CD4-positive, alpha-beta T cell treated with Interferon gamma for 1 hour (primary cell): ENCODE data around the gene RAD9B.

ENCODE experiments used
- DNase-seq: peaks from one replicate; pipeline ENCODE4 v3.0.0-alpha.2; 2020

Gene RAD9B

DNA sequence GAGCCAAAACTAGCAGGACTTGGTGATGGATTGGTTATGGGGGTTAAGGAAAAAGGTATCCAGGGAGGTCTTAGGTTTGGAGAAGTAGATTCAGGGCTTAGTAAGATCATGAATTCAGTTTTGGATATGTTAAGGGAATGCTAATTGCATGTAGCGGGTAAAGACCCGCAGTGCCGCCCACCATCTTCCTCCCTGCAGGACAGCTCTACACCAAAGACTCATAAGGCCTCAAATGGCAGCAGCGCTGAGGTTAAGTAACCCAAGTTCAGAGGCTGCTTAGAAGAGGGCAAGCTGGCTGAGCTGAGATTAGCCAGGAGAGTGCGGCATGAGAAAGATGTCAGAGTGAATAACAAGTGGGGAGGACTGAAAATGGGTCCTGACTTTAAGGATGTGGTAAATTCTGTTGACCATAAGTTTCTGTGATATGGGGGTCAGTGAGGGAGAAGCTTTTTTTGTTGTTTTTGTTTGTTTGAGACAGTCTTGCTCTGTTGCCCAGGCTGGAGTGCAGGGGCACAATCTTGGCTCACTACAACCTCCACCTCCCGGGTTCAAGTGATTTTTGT, 26.2 kb downstream of the RAD9B start:
- no peak for DNase-seq

DNA sequence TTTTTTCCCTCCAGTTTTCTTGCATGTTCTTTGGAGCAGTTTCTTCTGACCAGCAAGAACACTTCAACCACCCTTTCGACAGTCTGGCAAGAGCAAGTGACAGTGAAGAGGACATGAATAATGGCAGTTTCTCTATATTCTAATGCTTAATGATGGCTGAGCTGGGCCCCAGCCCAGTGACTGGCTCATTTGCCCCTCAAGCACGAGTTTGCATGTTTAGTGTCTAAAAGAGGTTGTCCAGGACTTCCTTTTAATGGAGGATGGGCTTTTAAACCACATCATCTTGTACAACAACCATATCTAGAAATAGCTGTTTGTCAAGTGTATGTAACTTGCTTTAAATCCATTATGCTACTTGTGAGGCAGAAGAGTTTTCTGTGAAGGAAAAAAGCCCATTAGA, 28.4 kb downstream of the RAD9B start:
- no peak for DNase-seq

DNA sequence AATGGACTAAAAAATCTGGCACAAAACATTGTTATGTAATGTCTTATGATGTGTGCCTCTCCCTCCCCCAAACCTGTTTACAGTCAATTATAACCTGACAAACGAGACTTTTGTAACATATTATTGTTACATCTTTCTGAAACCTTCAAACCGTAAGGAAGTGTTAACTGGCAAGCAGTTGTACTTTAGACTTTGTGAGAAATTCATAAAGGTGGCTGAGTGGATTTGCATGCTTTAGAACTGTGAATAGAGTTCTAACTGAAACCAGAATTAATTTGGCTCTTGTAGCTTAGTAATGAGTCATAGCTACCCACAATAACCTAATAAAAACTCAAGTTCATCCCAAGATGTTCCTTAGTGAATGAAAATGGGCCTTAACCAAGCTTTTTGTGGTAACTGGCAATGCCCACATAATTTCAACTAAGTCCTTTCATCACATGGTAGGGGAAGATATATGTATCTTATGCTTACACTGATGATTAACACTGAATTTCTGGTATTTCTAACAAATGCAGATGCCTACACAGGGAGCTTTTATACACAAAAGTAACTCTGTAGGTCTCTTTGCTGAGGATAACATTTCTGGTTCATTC, 29.7 kb downstream of the RAD9B start:
- DNase-seq: no peak

DNA sequence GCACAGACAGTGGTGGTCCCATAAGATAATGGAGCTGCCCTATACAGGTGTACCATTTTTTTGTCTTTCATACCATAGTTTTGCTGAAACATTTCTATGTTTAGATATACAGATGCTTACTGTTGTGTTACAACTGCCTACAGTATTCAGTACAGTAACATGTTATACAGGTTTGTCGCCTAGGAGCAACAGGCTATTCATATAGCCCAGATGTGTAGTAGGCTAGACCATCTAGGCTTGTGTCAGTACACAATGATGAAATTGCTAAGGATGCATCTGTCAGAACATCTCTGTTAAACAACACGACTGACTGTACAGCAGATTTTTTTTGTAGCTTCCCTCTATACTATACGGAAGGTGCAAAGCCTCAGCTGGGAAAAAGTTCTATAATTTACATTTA, 30.5 kb downstream of the RAD9B start:
- no peak for DNase-seq

DNA sequence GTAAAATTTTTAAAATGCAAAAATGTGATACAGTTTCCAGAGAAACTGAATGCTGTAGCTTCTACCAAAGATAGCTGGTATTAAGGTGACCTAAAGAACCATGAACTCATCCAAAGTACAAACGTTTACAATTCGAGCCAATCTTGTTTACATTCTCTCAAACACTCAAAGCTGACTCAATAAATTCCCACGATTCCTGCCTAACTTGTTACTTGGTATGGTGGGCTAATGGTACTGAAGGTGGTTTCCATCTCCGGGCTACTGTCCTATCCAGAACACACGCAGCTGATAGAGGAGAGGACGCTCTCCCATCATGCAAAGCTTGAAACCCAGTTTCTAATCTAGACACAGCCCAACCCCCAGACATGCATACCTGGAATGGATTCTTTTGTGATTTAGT, 31.5 kb downstream of the RAD9B start:
- no peak for DNase-seq

DNA sequence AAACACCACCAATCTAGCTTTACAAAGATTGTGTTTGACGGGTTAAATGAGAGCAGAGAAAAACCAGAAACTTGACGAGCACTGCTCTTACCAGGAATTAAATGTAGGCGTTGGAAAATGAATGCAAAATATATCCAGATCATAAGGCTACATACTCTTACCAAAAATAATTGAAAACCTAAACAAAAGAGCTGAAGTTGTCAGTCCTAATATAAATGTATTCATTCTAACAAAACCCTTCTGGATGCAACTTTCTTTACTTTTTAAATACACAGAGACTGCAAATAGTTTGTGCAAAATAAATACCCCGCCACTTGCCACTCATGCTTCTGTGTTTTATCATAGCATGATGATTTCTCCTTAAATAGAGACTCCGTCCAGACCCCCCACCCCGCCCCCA, 32.7 kb downstream of the RAD9B start:
- no peak for DNase-seq

DNA sequence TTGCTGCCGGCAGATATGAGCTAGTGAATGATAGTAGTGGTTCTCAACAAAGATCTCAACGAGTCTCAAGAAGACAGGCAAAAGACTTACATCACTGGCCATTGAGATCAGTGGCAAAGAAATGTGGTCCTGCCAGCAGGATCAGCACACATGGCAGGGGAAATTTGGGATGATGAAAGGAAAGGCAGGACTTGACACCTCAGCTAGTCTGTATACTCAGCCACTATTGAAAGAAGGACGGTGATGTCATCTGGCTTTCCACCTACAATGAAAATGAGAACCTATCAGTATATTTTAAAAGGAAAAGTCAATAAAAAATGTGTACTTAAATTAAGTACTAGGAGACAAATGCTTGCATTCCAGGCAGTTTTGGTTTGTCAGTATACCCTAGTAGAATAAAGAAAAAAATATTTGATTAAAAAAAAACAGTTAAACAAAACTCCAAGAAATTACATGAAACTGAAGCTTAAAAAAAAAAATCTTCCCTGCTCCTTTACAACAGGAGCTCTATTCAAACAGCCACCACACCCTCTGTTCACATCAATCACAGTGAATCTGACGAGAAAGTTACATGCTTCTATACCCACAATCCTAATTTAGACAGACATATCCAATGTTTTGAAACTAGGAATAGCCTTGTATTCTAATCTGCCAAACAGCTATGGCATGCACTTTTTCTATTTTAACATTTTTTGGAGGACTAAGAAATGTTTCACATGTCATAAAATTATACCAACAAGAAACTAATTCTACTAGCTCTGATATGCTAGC, 34.9 kb downstream of the RAD9B start:
- DNase-seq: no peak

DNA sequence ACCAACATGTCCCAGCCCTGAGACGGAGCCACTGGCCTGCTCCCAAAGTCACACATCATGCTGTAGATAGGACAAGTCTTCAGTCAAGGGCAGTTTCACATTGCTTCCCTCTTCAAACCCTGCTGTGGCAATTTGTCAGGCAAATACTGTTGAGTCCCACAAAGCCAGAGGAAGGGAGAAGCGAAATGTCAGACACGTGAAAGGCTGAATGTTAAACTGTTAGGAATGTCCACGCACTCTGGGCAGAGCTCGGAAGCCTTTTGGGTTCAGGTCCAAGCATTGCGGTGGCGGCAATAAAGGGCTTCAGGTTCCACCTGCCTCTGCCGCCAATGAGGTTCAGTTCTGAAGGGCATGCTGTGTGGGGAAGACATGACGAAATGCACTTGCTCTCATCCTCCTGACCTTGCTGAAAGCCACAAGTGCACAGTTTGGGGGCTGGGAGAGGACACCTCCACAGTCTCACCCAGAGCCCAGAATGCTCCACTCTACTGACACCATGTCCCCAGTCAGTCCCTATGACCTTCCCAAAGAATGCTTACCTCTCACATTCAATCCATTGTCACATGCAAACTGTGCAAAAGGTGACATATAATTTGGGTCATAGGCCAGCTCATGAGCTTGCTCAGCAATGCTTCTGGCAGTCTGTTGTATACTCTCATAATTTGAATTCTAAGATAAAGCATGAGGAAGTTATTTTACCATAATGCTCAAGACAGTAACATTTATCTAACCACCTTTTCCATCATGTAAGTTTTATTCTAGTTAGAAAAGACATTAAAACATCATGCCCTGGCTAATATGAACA, 35.7 kb downstream of the RAD9B start:
- DNase-seq: no peak

DNA sequence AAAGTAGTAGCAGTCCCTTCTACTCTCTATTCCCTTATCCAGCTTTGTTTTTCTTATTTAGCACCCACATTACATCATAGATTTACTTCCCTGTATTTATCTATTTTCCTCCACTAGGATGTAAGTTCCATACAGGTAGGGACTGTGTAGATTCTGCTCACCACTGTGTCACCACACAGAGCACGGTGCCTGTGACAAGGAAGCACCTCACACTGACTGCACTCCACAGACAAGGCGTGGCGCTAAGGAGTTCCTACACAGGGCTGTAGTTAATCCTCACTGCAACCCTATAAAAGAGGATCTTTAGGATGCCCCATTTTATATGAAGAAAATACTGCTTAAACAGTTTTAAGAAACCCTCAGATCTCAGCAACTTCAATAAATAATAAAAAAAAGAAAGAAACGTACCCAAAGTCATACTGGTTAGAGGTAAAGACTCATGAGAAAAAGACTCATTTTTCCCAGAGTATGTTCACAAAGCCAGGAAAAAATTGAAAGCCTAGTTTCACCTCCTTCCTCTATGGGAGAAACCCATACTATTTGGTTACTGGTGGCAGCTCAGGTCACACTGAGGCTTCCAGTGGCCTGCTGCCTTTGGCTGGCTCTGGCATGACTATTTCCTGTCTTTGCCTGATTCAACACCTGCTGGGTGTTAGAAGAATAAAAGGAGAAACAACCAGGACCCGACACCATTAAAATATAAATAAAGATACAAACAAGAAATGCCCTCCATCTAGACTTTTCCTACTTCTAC, 36.9 kb downstream of the RAD9B start:
- DNase-seq: no peak

DNA sequence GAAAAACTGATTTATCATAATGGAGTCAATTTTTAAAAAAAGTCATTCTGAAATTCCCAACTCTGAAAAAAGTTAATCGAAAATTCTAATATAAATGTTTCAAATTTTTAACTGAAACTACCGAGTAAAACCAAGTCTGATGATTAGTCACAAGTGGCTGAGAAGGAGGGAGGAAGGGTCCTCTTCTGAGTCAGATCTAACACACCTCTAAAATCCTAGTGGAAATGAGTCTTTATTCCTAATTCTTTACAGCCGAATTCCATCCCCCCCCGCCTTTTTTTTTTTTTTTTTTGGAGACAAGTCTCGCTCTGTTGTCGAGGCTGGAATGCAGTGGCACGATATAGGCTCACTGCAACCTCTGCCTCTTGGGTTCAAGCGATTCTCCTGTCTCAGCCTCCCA, 37.9 kb downstream of the RAD9B start:
- DNase-seq: no peak

DNA sequence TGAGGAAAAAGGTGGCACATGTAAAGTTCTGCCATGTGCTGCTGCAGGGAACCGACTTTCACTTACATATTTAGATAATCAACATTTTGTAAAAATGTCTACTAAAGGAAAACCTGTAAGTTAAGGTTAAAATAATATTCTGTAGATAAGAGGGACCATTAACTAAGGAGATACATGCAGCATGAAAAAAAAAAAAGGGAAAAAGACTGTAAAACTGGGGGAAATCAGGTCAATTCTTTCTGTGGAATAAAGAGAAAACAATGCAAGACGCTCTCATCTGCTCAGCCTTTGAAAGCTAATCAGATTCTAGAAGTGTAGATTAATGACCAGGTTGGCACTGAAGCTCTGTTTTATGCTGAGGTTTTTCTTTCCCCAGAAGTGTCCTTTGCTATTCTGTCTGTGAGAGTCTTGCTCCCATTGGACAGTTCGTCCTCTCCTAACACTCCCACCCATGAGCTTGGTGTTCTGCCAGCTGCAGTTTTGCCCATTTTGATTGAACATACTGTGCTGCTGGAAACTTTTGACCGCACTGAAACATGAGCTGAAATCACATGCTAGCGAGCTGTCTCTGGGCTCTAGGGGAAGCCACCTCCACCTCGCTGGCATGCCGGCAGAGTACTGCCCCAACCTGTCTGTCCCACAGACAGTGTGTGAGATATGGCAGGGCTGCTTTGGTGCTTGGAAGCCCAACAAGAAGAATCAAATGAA, 41.3 kb downstream of the RAD9B start:
- DNase-seq: no peak

DNA sequence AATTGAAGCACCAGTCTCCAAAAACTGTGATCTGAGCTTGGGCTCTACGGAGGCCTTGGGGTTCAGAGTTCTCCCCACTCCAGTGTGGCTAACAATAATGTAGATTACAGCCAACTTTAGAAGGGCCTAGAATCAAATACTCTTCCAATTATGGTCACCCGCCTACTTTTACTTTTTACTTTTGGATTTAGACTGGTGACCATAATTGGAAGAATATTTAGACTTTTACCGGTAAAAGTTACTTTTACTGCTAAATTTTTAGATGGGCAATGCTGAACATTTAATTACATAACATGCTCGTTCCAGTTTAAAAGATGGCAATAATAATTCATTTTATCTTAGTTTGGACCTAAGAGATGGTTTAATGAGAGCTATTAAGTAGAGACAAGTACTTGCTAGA, 41.8 kb downstream of the RAD9B start:
- DNase-seq: no peak

DNA sequence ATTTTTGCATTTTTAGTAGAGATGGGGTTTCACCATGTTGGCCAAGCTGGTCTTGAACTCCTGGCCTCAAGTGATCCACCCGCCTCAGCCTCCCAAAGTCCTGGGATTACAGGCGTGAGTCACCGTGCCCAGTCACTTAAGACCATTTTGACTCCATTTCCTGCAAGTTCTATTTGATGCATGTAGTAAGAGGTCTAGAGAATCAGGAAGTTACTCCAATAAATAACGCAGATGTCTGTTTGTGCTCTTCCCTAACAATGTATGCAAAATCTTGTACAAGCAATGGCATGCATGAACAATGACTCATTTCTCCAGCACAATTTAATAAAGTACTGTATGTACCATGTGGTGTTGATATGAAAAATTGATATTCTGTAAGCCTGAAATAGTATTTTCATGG, 43.1 kb downstream of the RAD9B start:
- DNase-seq: peak; percentile 15

DNA sequence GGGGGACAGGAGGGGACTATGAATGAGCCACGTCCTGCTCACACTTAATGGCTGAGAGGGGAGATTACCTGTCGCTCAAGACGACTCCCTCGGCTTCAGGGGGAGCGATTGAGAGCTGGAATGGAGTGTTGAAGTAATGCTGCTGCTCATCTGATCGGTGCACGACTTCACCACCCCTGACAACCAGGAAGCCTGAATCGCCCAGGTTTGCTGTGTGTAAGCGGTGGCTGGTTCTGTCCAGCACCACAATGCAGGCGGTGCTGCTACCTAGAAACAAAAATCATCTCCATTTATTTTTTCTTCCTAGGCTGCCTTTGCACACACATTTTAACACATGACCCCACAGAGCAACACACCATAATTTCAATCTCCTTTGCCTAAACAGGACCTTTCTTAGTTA, 43.7 kb downstream of the RAD9B start:
- no peak for DNase-seq

DNA sequence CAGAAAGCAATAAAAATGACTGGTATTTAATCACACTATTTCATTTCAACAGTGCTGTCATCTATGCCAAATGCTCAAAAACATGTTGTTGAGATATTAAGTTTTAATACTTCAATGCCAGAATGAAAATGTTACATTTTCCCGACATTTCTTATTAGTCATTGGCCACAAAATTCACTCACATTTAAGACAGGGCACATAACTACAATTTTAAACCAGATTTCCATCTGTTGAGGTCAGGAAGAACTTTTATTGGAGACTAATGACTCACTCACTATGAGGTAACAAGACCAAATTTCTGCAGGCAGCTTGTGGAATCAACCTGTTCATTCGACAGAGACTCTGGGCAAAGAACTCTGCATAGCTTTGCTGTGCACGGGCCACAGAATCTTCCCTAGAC, 44.2 kb downstream of the RAD9B start:
- DNase-seq: no peak

DNA sequence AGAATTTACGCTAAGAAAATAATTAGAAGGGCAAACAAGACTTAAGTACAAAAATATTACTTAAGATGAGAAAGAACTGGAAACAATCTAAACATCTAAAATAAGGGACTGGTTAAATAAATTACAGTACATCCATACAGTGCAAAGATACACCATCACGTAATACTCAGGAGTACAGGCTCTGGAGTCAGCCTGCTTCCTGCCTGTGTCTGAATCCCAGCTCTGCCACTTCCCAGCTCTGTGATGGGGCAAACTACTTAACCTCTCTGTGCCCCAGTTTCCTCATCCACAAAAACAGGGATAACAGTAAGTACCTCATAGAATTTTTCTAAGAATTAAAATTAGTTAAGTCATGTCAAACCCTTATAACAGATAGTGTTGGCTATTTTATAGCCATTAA, 45.0 kb downstream of the RAD9B start:
- DNase-seq: no peak

DNA sequence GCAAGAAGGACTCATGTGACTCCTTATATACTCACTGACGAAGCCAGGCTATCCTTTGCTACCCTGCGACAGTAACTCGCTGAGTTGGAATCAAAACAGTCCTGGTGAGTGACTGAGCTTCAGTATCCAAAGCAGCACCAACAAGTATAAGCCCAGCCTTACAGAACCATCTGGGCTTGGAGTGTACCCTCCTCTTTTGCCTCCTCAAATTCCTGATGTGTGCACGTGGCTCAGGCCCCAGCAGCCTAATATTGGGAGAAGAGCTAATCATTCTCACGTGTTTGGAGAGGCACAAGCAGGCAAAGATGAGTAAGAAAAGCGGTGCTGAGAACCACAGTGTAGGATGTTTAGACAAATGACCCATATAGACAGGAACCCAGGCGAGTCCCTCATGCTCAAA, 46.5 kb downstream of the RAD9B start:
- DNase-seq: no peak

DNA sequence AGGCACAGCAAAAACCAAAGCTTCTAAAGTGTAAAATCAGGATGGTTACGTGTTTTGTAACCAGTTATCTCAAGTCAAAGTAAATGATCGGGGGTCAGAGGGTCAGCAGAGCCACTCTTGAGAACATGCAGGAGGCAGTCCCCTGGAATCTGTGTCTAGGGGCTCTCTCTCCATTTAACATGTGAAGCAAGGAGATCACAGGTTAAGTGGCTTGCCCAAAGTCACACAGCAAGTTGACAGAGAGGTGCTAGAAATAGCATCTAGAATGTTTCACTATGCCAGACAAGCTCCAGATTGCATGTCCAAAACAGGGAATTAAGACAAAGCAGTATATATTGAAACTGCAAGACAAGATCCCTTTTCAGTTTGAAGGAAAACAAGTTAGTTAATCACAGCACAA, 47.6 kb downstream of the RAD9B start:
- no peak for DNase-seq

DNA sequence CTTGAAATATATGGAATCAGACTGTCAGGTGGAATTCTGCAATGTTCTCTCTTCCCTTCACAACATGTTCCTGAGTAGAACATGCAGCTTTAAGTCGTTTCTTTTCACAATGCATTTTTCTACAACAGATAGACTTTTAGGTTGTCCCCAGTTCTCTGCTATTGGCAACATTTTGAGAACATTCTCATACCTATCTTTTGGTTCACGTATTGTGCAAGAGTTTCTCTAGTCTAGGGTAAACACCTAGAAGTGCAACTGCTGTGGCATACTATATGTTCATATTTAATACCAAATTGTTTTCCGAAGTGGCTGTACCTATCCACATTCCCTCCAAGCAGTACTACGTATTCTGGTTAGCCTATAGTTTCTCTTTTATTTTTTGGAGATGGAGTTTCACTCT, 48.9 kb downstream of the RAD9B start:
- DNase-seq: no peak
